ENCODE measurements around the gene PSPN. TPM values are rescaled to one million over a fixed set of nuclear protein-coding genes. Genes with fewer than 3 reads are reported as not detected.

Gene PSPN
- total RNA-seq, 1 experiment from 2014 or later = 1.9 TPM

- Mint-ChIP-seq H3K36me3 (peaks cover 41% of the 10 kb centered on the region), H3K4me3 (peak overlapping the region; percentile 93), H3K27ac (peak overlapping the region; percentile 63), H3K9me3 (peaks cover 6% of the 10 kb centered on the region), H3K27me3 (ENCODE audit: low read depth) (peaks cover 23% of the 10 kb centered on the region), H3K4me1 (peaks cover 14% of the 10 kb centered on the region)
- peak; percentile 59 for DNase-seq (ENCODE audit: low spot score)
- CTCF ChIA-PET = interaction anchor here (0.6 kb wide), 1 partner anchor 37 kb away, joined by 4 read pairs; no protein-coding TSS in a partner anchor
- POLR2A ChIA-PET = no interaction called here
- TF ChIP-seq FOXP1 (CRISPR knock-in tag; IDR thresholded peaks at IDR 0.05; ENCODE audit: borderline replicate concordance) (0 out of 2 replicates have a peak, but pooled peaks have one; percentile 38), ZNF671 (CRISPR knock-in tag; IDR thresholded peaks at IDR 0.05) (no peak)
- ATAC-seq = 0 out of 2 replicates have a peak, but pooled peaks have one; percentile 0
Measured at GRCh38 chr19:6423499-6424194, 47.9 kb upstream of the PSPN start.

GRCh38 chr19:6421075-6422014, 45.6 kb upstream of the PSPN start:
- no peak for DNase-seq (ENCODE audit: low spot score)
- ATAC-seq = no peak
- no peak overlapping the region for H3K4me3 Mint-ChIP-seq
- POLR2A ChIA-PET = no interaction called here
- H3K27ac Mint-ChIP-seq = peak overlapping the region; percentile 53; the same call in 1 of the 2 replicates
- H3K9me3 Mint-ChIP-seq = peaks cover 6% of the 10 kb centered on the region
- peaks cover 12% of the 10 kb centered on the region for H3K27me3 Mint-ChIP-seq (ENCODE audit: low read depth)
- peaks cover 62% of the 10 kb centered on the region for H3K36me3 Mint-ChIP-seq
- H3K4me1 Mint-ChIP-seq = peaks cover 14% of the 10 kb centered on the region
- CTCF ChIA-PET = interaction anchor here (1.3 to 1.4 kb wide), 2 partner anchors 9 to 160 kb away, joined by 3 to 4 read pairs; no protein-coding TSS in a partner anchor
- no peak for TF ChIP-seq USF1 (CRISPR knock-in tag; IDR thresholded peaks at IDR 0.05)
- TF ChIP-seq, protein P1, sequence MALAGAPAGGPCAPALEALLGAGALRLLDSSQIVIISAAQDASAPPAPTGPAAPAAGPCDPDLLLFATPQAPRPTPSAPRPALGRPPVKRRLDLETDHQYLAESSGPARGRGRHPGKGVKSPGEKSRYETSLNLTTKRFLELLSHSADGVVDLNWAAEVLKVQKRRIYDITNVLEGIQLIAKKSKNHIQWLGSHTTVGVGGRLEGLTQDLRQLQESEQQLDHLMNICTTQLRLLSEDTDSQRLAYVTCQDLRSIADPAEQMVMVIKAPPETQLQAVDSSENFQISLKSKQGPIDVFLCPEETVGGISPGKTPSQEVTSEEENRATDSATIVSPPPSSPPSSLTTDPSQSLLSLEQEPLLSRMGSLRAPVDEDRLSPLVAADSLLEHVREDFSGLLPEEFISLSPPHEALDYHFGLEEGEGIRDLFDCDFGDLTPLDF (CRISPR knock-in tag; IDR thresholded peaks at IDR 0.05) = no peak
- no peak for TF ChIP-seq ZNF396 (CRISPR knock-in tag; IDR thresholded peaks at IDR 0.05; ENCODE audit: borderline replicate concordance)
- TF ChIP-seq CREB1 (CRISPR knock-in tag; IDR thresholded peaks at IDR 0.05) = no peak
- no peak for TF ChIP-seq ATF6 (CRISPR knock-in tag; IDR thresholded peaks at IDR 0.05)
- TF ChIP-seq, protein P2, sequence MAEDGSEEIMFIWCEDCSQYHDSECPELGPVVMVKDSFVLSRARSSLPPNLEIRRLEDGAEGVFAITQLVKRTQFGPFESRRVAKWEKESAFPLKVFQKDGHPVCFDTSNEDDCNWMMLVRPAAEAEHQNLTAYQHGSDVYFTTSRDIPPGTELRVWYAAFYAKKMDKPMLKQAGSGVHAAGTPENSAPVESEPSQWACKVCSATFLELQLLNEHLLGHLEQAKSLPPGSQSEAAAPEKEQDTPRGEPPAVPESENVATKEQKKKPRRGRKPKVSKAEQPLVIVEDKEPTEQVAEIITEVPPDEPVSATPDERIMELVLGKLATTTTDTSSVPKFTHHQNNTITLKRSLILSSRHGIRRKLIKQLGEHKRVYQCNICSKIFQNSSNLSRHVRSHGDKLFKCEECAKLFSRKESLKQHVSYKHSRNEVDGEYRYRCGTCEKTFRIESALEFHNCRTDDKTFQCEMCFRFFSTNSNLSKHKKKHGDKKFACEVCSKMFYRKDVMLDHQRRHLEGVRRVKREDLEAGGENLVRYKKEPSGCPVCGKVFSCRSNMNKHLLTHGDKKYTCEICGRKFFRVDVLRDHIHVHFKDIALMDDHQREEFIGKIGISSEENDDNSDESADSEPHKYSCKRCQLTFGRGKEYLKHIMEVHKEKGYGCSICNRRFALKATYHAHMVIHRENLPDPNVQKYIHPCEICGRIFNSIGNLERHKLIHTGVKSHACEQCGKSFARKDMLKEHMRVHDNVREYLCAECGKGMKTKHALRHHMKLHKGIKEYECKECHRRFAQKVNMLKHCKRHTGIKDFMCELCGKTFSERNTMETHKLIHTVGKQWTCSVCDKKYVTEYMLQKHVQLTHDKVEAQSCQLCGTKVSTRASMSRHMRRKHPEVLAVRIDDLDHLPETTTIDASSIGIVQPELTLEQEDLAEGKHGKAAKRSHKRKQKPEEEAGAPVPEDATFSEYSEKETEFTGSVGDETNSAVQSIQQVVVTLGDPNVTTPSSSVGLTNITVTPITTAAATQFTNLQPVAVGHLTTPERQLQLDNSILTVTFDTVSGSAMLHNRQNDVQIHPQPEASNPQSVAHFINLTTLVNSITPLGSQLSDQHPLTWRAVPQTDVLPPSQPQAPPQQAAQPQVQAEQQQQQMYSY (CRISPR knock-in tag; IDR thresholded peaks at IDR 0.05) = no peak
- TF ChIP-seq EMX1 (CRISPR knock-in tag; IDR thresholded peaks at IDR 0.05) = no peak
- TF ChIP-seq, protein P3, sequence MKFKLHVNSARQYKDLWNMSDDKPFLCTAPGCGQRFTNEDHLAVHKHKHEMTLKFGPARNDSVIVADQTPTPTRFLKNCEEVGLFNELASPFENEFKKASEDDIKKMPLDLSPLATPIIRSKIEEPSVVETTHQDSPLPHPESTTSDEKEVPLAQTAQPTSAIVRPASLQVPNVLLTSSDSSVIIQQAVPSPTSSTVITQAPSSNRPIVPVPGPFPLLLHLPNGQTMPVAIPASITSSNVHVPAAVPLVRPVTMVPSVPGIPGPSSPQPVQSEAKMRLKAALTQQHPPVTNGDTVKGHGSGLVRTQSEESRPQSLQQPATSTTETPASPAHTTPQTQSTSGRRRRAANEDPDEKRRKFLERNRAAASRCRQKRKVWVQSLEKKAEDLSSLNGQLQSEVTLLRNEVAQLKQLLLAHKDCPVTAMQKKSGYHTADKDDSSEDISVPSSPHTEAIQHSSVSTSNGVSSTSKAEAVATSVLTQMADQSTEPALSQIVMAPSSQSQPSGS (CRISPR knock-in tag; IDR thresholded peaks at IDR 0.05; ENCODE audit: borderline replicate concordance, low read depth) = no peak
- TF ChIP-seq ZNF121 (CRISPR knock-in tag; IDR thresholded peaks at IDR 0.05) = no peak
- TF ChIP-seq AFF4 (CRISPR knock-in tag; IDR thresholded peaks at IDR 0.05; ENCODE audit: borderline replicate concordance) = no peak
- no peak for TF ChIP-seq KAT7 (CRISPR knock-in tag; IDR thresholded peaks at IDR 0.05; ENCODE audit: borderline replicate concordance)
- TF ChIP-seq NR2C2 (CRISPR knock-in tag; IDR thresholded peaks at IDR 0.05) = no peak
- no peak for TF ChIP-seq ZNF219 (CRISPR knock-in tag; IDR thresholded peaks at IDR 0.05; ENCODE audit: borderline replicate concordance)
- no peak for TF ChIP-seq ERG (CRISPR knock-in tag; IDR thresholded peaks at IDR 0.05)
- TF ChIP-seq NFATC4 (CRISPR knock-in tag; IDR thresholded peaks at IDR 0.05) = no peak
